Measurements from ENCODE around the gene DDX41.

- TF ChIP-seq, protein P1, sequence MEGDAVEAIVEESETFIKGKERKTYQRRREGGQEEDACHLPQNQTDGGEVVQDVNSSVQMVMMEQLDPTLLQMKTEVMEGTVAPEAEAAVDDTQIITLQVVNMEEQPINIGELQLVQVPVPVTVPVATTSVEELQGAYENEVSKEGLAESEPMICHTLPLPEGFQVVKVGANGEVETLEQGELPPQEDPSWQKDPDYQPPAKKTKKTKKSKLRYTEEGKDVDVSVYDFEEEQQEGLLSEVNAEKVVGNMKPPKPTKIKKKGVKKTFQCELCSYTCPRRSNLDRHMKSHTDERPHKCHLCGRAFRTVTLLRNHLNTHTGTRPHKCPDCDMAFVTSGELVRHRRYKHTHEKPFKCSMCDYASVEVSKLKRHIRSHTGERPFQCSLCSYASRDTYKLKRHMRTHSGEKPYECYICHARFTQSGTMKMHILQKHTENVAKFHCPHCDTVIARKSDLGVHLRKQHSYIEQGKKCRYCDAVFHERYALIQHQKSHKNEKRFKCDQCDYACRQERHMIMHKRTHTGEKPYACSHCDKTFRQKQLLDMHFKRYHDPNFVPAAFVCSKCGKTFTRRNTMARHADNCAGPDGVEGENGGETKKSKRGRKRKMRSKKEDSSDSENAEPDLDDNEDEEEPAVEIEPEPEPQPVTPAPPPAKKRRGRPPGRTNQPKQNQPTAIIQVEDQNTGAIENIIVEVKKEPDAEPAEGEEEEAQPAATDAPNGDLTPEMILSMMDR (IDR thresholded peaks at IDR 0.05; ENCODE audit: low read length): no peak
- no peak for TF ChIP-seq EZH2 (optimal IDR thresholded peaks at IDR 0.05; ENCODE audit: low read depth, low read length)
These were observed 8.5 kb downstream of the DDX41 start for GRCh38 chr5:177508221-177508611.

Measured in MM.1S (cell line).